ENCODE data around the gene DUOX1.

DNA sequence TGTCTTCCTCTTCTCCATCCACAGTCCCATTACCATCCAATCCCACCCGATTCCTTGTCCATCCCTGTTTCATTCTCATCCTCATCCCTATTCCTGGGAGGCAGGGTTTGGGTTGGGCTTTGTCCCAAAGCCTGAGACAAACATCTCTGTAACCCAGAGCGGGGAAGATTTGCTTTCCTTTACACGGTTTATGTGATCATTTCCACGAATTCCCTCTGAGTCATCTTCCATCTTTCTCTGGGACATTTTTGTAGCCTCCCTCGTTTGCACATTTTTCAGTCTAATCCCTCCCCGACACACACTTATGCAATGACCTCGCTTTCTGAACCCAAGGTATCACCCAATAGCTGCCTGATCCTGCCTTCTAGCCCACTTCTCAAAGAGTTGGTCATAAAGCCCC lies 38.6 kb upstream of the DUOX1 start:
- no peak for TF ChIP-seq POLR2AphosphoS5 (IDR thresholded peaks at IDR 0.05; ENCODE audit: insufficient read depth, low read depth, low read length)
- no peak for TF ChIP-seq CTCF (IDR thresholded peaks at IDR 0.05; ENCODE audit: extremely low read depth in 1 of 2, insufficient read depth in 1 of 2, low read depth in 1 of 2, low read length in 2 of 2)
- no peak for TF ChIP-seq FOS (IDR thresholded peaks at IDR 0.05; ENCODE audit: borderline replicate concordance, insufficient read depth, low read length)
- no peak for TF ChIP-seq POLR2A (IDR thresholded peaks at IDR 0.05; ENCODE audit: low read depth, low read length)
- TF ChIP-seq MAX (IDR thresholded peaks at IDR 0.05; ENCODE audit: insufficient read depth, insufficient read length): no peak
- no peak for TF ChIP-seq MYC (IDR thresholded peaks at IDR 0.05; ENCODE audit: low read depth, low read length)
- no peak for TF ChIP-seq EZH2 (IDR thresholded peaks at IDR 0.05; ENCODE audit: borderline replicate concordance, low read depth, low read length, severe bottlenecking)
- no peak for TF ChIP-seq JUN (IDR thresholded peaks at IDR 0.05; ENCODE audit: borderline replicate concordance, insufficient read depth, insufficient read length, low read depth)
- no peak for TF ChIP-seq GATA2 (IDR thresholded peaks at IDR 0.05; ENCODE audit: insufficient read depth, insufficient read length, low read depth, low read length)
